Liver (tissue), 9 donors: Measurements from ENCODE around the gene RAB30. TPM values are rescaled to one million over a fixed set of nuclear protein-coding genes. Genes with fewer than 3 reads are reported as not detected.

Experiments
- DNase-seq: peaks from one replicate; pipeline ENCODE4 v3.0.0-alpha.2; 2017; ENCODE audit warnings: low spot score
- H3K27ac ChIP-seq, 2 donors: one replicate each; pipeline ENCODE4 v1.7.0; 2013; ENCODE audit warnings: inconsistent platforms in 2 of 2, low read length in 2 of 2, control low read depth in 1 of 2, low read depth in 1 of 2, mild to moderate bottlenecking in 1 of 2
- H3K27me3 ChIP-seq, 4 donors: one replicate each; pipeline versions ENCODE4 v1.6.1 to v1.7.0; 2013; ENCODE audit warnings: low read length in 3 of 4, inconsistent platforms in 1 of 4, mild to moderate bottlenecking in 1 of 4, moderate library complexity in 1 of 4; ENCODE audit not compliant: control insufficient read depth in 4 of 4, insufficient read depth in 4 of 4
- H3K36me3 ChIP-seq, 4 donors: one replicate each; pipeline versions ENCODE4 v1.6.1 to v1.7.0; 2013; ENCODE audit warnings: low read length in 3 of 4, mild to moderate bottlenecking in 3 of 4, low read depth in 1 of 4, moderate library complexity in 1 of 4; ENCODE audit not compliant: control insufficient read depth in 4 of 4, insufficient read depth in 3 of 4
- H3K4me1 ChIP-seq, 4 donors: one replicate each; pipeline versions ENCODE4 v1.6.1 to v1.7.0; 2013; ENCODE audit warnings: low read length in 3 of 4, mild to moderate bottlenecking in 3 of 4, moderate library complexity in 1 of 4; ENCODE audit not compliant: control insufficient read depth in 4 of 4, insufficient read depth in 4 of 4
- H3K4me3 ChIP-seq, 3 donors: one replicate each; pipeline versions ENCODE4 v1.6.1 to v1.7.0; 2013; ENCODE audit warnings: low read length in 3 of 3, control low read depth in 1 of 3, low read depth in 1 of 3, mild to moderate bottlenecking in 1 of 3
- H3K9ac ChIP-seq, 2 donors: one replicate each; pipeline ENCODE4 v1.7.0; 2013; ENCODE audit warnings: low read length in 2 of 2, mild to moderate bottlenecking in 2 of 2, moderate library complexity in 2 of 2, control low read depth in 1 of 2, low read depth in 1 of 2
- H3K9me3 ChIP-seq, 4 donors: one replicate each; pipeline versions ENCODE4 v1.6.1 to v1.7.0; 2013; ENCODE audit warnings: low read length in 3 of 4; ENCODE audit not compliant: control insufficient read depth in 4 of 4
- ATF3 ChIP-seq: IDR thresholded peaks from 2 replicates; pipeline ENCODE4 v1.6.1; 2016; ENCODE audit warnings: antibody characterized with exemption
- CTCF ChIP-seq: fragments of 150-350 bp; IDR thresholded peaks from 2 replicates; pipeline ENCODE4 v1.5.1; 2017; ENCODE audit warnings: improper control_type of control experiment, low read depth, low read length; ENCODE audit not compliant: missing input control
- EGR1 ChIP-seq, 2 donors: IDR thresholded peaks; 2 replicates each; pipeline ENCODE4 v1.6.1; 2016 to 2018; ENCODE audit warnings: antibody characterized with exemption in 2 of 2, low read depth in 2 of 2
- FOXA1 ChIP-seq: IDR thresholded peaks from 2 replicates; pipeline ENCODE4 v1.6.1; 2016; ENCODE audit warnings: antibody characterized with exemption
- FOXA2 ChIP-seq: IDR thresholded peaks from 2 replicates; pipeline ENCODE4 v1.6.1; 2016; ENCODE audit warnings: antibody characterized with exemption
- GABPA ChIP-seq, 2 donors: IDR thresholded peaks in 1 of 2; conservative IDR thresholded peaks in 1 of 2; 2 replicates each; pipeline ENCODE4 v1.6.1; 2016; ENCODE audit warnings: antibody characterized with exemption in 2 of 2, mild to moderate bottlenecking in 1 of 2, moderate library complexity in 1 of 2
- HNF4A ChIP-seq, 2 donors: conservative IDR thresholded peaks; 2 replicates each; pipeline ENCODE4 v1.6.1; 2016; ENCODE audit warnings: antibody characterized with exemption in 2 of 2, mild to moderate bottlenecking in 2 of 2
- HNF4G ChIP-seq: IDR thresholded peaks from 2 replicates; pipeline ENCODE4 v1.6.1; 2016; ENCODE audit warnings: antibody characterized with exemption
- JUND ChIP-seq, 2 donors: IDR thresholded peaks; 2 replicates each; pipeline ENCODE4 v1.6.1; 2016; ENCODE audit warnings: antibody characterized with exemption in 2 of 2
- MAX ChIP-seq: IDR thresholded peaks from 2 replicates; pipeline ENCODE4 v1.6.1; 2016; ENCODE audit warnings: antibody characterized with exemption
- NR2F2 ChIP-seq: IDR thresholded peaks from 2 replicates; pipeline ENCODE4 v1.6.1; 2016; ENCODE audit warnings: antibody characterized with exemption
- RAD21 ChIP-seq, 2 donors: IDR thresholded peaks; 2 replicates each; pipeline ENCODE4 v1.6.1; 2016; ENCODE audit warnings: antibody characterized with exemption in 2 of 2, mild to moderate bottlenecking in 2 of 2
- REST ChIP-seq: IDR thresholded peaks from 2 replicates; pipeline ENCODE4 v1.6.1; 2016; ENCODE audit warnings: antibody characterized with exemption, mild to moderate bottlenecking
- RXRA ChIP-seq, 2 donors: IDR thresholded peaks; 2 replicates each; pipeline ENCODE4 v1.6.1; 2017 to 2018; ENCODE audit warnings: antibody characterized with exemption in 2 of 2, mild to moderate bottlenecking in 1 of 2
- SP1 ChIP-seq: IDR thresholded peaks from 2 replicates; pipeline ENCODE4 v1.6.1; 2018; ENCODE audit warnings: antibody characterized with exemption, mild to moderate bottlenecking
- TAF1 ChIP-seq: conservative IDR thresholded peaks from 2 replicates; pipeline ENCODE4 v1.6.1; 2016; ENCODE audit warnings: antibody characterized with exemption, mild to moderate bottlenecking
- YY1 ChIP-seq: IDR thresholded peaks from 2 replicates; pipeline ENCODE4 v1.6.1; 2016; ENCODE audit warnings: antibody characterized with exemption, mild to moderate bottlenecking
- ZBTB33 ChIP-seq: IDR thresholded peaks from 2 replicates; pipeline ENCODE4 v1.6.1; 2016; ENCODE audit warnings: antibody characterized with exemption
- WGBS: extraction: QIAGEN DNeasy Blood & Tissue Kit; methylation state at CpG from one replicate; pipeline ENCODE4 v1.1.7; 2013; 5-methylcytosine and 5-hydroxymethylcytosine counted together
- polyA plus RNA-seq, 2 donors: library from polyadenylated mRNA; stranded (reverse) in 1 of 2; unstranded in 1 of 2; fragments of 200-250 nt in 1 of 2; fragments of >200 nt in 1 of 2; fragmentation: Nextera tagmentation in 1 of 2; extraction: Ambion mirVana in 1 of 2; gene quantifications; one replicate each; pipeline versions ENCODE4 v1.2.1 to v1.2.3, GENCODE V29; 2013 to 2015
- total RNA-seq, 2 donors: library from RNA; depleted of rRNA; stranded (reverse); fragments of >200 nt; gene quantifications; one replicate each; pipeline ENCODE4 v1.2.3, GENCODE V29; 2014
- donor health status: healthy.
- donor health status: healthy.
- donor health status: healthy.
- donor health status: healthy.
- donor health status: healthy.

RAB30 gene
- total and polyA plus RNA-seq, 4 donors: 2.4 to 5.4 (median 3.2) TPM

GRCh38 chr11:82929121-82929520, 142.6 kb downstream of the RAB30 start:
- H3K9me3 ChIP-seq: no peaks in the 10 kb centered on the region
- H3K27ac ChIP-seq: no peak overlapping the region
- H3K4me1 ChIP-seq: no peaks in the 10 kb centered on the region
- no peak for DNase-seq
- TF ChIP-seq FOXA1 (no peak), HNF4G (no peak), REST (no peak), HNF4A (conservative IDR thresholded peaks at IDR 0.05) (no peak), RXRA (IDR thresholded peaks at IDR 0.05) (no peak), EGR1 (IDR thresholded peaks at IDR 0.05; ENCODE audit: low read depth in 2 of 2) (no peak), RAD21 (IDR thresholded peaks at IDR 0.05) (no peak), MAX (no peak), ATF3 (no peak), SP1 (no peak), ZBTB33 (no peak), FOXA2 (no peak), GABPA (IDR thresholded peaks at IDR 0.05 in 1 of 2, conservative IDR thresholded peaks at IDR 0.05 in 1 of 2) (no peak), YY1 (no peak), JUND (IDR thresholded peaks at IDR 0.05) (no peak), NR2F2 (no peak), CTCF (no peak), TAF1 (no peak)
- H3K9ac ChIP-seq: no peak overlapping the region
- H3K4me3 ChIP-seq: no peak overlapping the region
- no peaks in the 10 kb centered on the region for H3K27me3 ChIP-seq
- 95% methylated on average over 10 of the region's 10 CpGs for WGBS
- no peaks in the 10 kb centered on the region for H3K36me3 ChIP-seq
